ENCODE data around the gene HHAT.

The HHAT gene

GRCh38 chr1:210598135-210598652, 269.5 kb downstream of the HHAT start:
- no peak for DNase-seq (ENCODE audit: low spot score)

GRCh38 chr1:210600421-210601159, 271.9 kb downstream of the HHAT start:
- no peak for DNase-seq (ENCODE audit: low spot score)

GRCh38 chr1:210603123-210603522, 274.4 kb downstream of the HHAT start:
- no peak for DNase-seq (ENCODE audit: low spot score)

GRCh38 chr1:210605099-210605498, 276.4 kb downstream of the HHAT start:
- no peak for DNase-seq (ENCODE audit: low spot score)

GRCh38 chr1:210607361-210607760, 278.7 kb downstream of the HHAT start:
- DNase-seq (ENCODE audit: low spot score), result no peak

GRCh38 chr1:210608767-210609166, 280.1 kb downstream of the HHAT start:
- no peak for DNase-seq (ENCODE audit: low spot score)

- DNase-seq (ENCODE audit: low spot score), result no peak
Measured at GRCh38 chr1:210616356-210616755, 287.7 kb downstream of the HHAT start.

- no peak for DNase-seq (ENCODE audit: low spot score)
Measured at GRCh38 chr1:210617293-210617692, 288.6 kb downstream of the HHAT start.

- no peak for DNase-seq (ENCODE audit: low spot score)
Measured at GRCh38 chr1:210618369-210618768, 289.7 kb downstream of the HHAT start.

GRCh38 chr1:210620867-210621488, 292.3 kb downstream of the HHAT start:
- no peak for DNase-seq (ENCODE audit: low spot score)

GRCh38 chr1:210621712-210622111, 293.0 kb downstream of the HHAT start:
- DNase-seq (ENCODE audit: low spot score), result no peak

- no peak for DNase-seq (ENCODE audit: low spot score)
Measured at GRCh38 chr1:210624722-210625121, 296.0 kb downstream of the HHAT start.

- no peak for DNase-seq (ENCODE audit: low spot score)
Measured at GRCh38 chr1:210625715-210626114, 297.0 kb downstream of the HHAT start.

- DNase-seq (ENCODE audit: low spot score), result no peak
Measured at GRCh38 chr1:210626341-210626740, 297.6 kb downstream of the HHAT start.

- DNase-seq (ENCODE audit: low spot score), result no peak
Measured at GRCh38 chr1:210627755-210628154, 299.1 kb downstream of the HHAT start.

GRCh38 chr1:210629276-210629675, 300.6 kb downstream of the HHAT start:
- no peak for DNase-seq (ENCODE audit: low spot score)

- no peak for DNase-seq (ENCODE audit: low spot score)
Measured at GRCh38 chr1:210631399-210631798, 302.7 kb downstream of the HHAT start.

GRCh38 chr1:210633140-210633539, 304.4 kb downstream of the HHAT start:
- DNase-seq (ENCODE audit: low spot score), result no peak

- DNase-seq (ENCODE audit: low spot score), result no peak
Measured at GRCh38 chr1:210633636-210634035, 304.9 kb downstream of the HHAT start.

GRCh38 chr1:210635108-210635507, 306.4 kb downstream of the HHAT start:
- DNase-seq (ENCODE audit: low spot score), result no peak

GRCh38 chr1:210641582-210641981, 312.9 kb downstream of the HHAT start:
- DNase-seq (ENCODE audit: low spot score), result no peak

- no peak for DNase-seq (ENCODE audit: low spot score)
Measured at GRCh38 chr1:210645582-210646257, 317.0 kb downstream of the HHAT start.

GRCh38 chr1:210646258-210646616, 317.5 kb downstream of the HHAT start:
- DNase-seq (ENCODE audit: low spot score), result no peak

Measured in CD4-positive, alpha-beta T cell treated with Interleukin-2 at 100 ng/mL for 4 hours (primary cell).